ENCODE results near the gene OR5B12. TPM values are rescaled to one million over a fixed set of nuclear protein-coding genes. Genes with fewer than 3 reads are reported as not detected.

The OR5B12 gene
- total and polyA plus RNA-seq, 9 of the 15 experiments (the other 6 are each of a cell fraction or from before 2014, with no cell fraction given) = 0.20 TPM; not detected in 8

- TF ChIP-seq SMARCE1 (IDR thresholded peaks at IDR 0.05) (no peak), SLC30A9 (CRISPR knock-in tag; IDR thresholded peaks at IDR 0.05) (no peak), PYGO2 (tag; IDR thresholded peaks at IDR 0.05) (no peak), ZNF175 (CRISPR knock-in tag; IDR thresholded peaks at IDR 0.05; ENCODE audit: low read depth) (no peak)
- Histone ChIP-seq H3K9ac (ENCODE audit: insufficient read depth in 1 of 2, low read depth in 2 of 2, low read length in 2 of 2) (no peak overlapping the region), H3K4me3 (no peak overlapping the region), H4K20me1 (replicated peaks; ENCODE audit: control insufficient read depth, insufficient read depth, low read length) (no peaks in the 10 kb centered on the region), H3K36me3 (ENCODE audit: control insufficient read depth, insufficient read depth, low read length) (no peaks in the 10 kb centered on the region), H3K4me2 (ENCODE audit: insufficient read depth, low read length) (no peak overlapping the region), H3K79me2 (ENCODE audit: control insufficient read depth, insufficient read depth, low read length) (no peaks in the 10 kb centered on the region), H3K4me1 (replicated peaks in 1 of 2; ENCODE audit: control insufficient read depth in 2 of 2, insufficient read depth in 2 of 2, low read length in 2 of 2) (no peaks in the 10 kb centered on the region), H3K9me3 (replicated peaks; ENCODE audit: control insufficient read depth, insufficient read depth, low read depth, low read length) (no peaks in the 10 kb centered on the region), H3K9me1 (ENCODE audit: control insufficient read depth, insufficient read depth, low read length) (no peaks in the 10 kb centered on the region), H3K27ac (ENCODE audit: extremely low read depth, low read depth, low read length) (no peak overlapping the region), H3K27me3 (ENCODE audit: control insufficient read depth in 2 of 2, insufficient read depth in 2 of 2, low read length in 2 of 2) (no peaks in the 10 kb centered on the region), H2AFZ (ENCODE audit: low read depth, low read length) (no peak overlapping the region)
- no peak for DNase-seq (ENCODE audit: extremely low read depth in 1 of 4, low spot score in 3 of 4)
- in situ Hi-C loops (cut with MboI) = no loop called here
- ChIA-PET CTCF (ENCODE audit: low intra/inter-chr PET ratio) (no interaction called here), POLR2A (no interaction called here)
- intact Hi-C loops (cut with micrococcal nuclease) = no loop called here
- FAIRE-seq = no peak
- BruUV-seq (replicated peaks) = no TSS peak
- no peak for ATAC-seq
- WGBS (ENCODE audit: insufficient coverage, low coverage, missing lambda C conversion rate) = 0% methylated on average over 2 of the region's 2 CpGs
Observed at GRCh38 chr11:58490827-58491226, 48.8 kb upstream of the OR5B12 start.

GRCh38 chr11:58487170-58487569 lies 45.1 kb upstream of the OR5B12 start:
- ATAC-seq (no peak), FAIRE-seq (no peak), DNase-seq (ENCODE audit: extremely low read depth in 1 of 4, low spot score in 3 of 4) (no peak)
- Histone ChIP-seq H4K20me1 (replicated peaks; ENCODE audit: control insufficient read depth, insufficient read depth, low read length) (no peaks in the 10 kb centered on the region), H3K9me1 (ENCODE audit: control insufficient read depth, insufficient read depth, low read length) (no peaks in the 10 kb centered on the region), H2AFZ (ENCODE audit: low read depth, low read length) (no peak overlapping the region), H3K9ac (ENCODE audit: insufficient read depth in 1 of 2, low read depth in 2 of 2, low read length in 2 of 2) (no peak overlapping the region), H3K79me2 (ENCODE audit: control insufficient read depth, insufficient read depth, low read length) (no peaks in the 10 kb centered on the region), H3K27me3 (ENCODE audit: control insufficient read depth in 2 of 2, insufficient read depth in 2 of 2, low read length in 2 of 2) (no peaks in the 10 kb centered on the region), H3K27ac (ENCODE audit: extremely low read depth, low read depth, low read length) (no peak overlapping the region), H3K4me3 (no peak overlapping the region), H3K4me1 (replicated peaks in 1 of 2; ENCODE audit: control insufficient read depth in 2 of 2, insufficient read depth in 2 of 2, low read length in 2 of 2) (no peaks in the 10 kb centered on the region), H3K9me3 (replicated peaks; ENCODE audit: control insufficient read depth, insufficient read depth, low read depth, low read length) (no peaks in the 10 kb centered on the region), H3K36me3 (ENCODE audit: control insufficient read depth, insufficient read depth, low read length) (no peaks in the 10 kb centered on the region), H3K4me2 (ENCODE audit: insufficient read depth, low read length) (no peak overlapping the region)
- ChIA-PET CTCF (ENCODE audit: low intra/inter-chr PET ratio) (no interaction called here), POLR2A (no interaction called here)
- no TSS peak for BruUV-seq (replicated peaks)
- TF ChIP-seq RBM39 (optimal IDR thresholded peaks at IDR 0.05; ENCODE audit: low read depth, low read length) = no peak
- in situ Hi-C loops (cut with MboI) (no loop called here), intact Hi-C loops (cut with micrococcal nuclease) (no loop called here)
